ENCODE data around the gene CAVIN2.

The CAVIN2 gene

DNA sequence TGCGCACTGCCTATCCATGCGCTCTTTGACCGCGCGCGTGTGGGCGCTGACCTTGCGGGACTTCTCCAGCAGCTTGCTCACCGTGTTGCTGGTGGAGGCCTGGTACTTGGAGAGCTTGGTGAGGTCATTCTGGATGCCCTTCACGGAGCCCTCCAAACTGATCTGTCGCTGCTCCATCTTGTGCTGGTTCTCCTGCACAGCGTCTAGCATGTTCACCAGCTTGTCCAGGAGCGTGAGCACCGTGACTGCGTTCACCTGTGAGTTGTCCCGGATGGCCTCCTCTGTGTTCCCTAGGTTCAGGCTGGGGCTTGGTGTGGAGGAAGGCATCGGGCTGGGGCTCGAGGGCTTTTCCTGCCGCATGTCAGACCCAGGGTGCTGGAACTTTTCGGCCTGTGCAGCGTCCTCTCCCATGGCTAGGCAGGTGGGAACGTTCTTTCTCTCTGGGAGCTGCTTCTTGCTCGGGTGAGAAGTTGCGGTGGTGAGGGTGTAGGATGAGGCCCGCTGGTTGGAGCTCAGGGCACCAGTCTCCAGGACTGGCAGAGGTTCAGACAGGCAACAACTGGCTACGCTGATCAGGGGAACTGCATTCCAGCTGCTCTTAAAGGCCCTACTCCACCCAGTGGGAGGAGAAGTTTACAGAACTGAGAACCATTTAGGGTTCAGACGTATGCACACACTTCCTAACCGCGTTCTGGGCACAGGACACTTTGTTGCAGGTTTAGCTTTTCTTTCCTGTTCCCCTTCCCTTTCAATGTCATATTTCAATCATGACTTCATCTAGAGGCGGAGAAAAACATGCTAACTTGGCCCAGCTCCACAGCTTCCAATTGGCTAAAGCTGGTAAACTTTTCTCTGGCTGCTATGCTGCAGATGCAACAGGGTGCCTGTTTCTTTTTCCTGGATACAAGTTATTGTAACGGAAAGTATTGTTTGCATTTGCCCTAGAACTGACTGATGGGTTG, at the start of gene CAVIN2:
TSS of gene CAVIN2 (minus strand) at position 574 of the 962 bp plus-strand sequence. CDS start at position 411, 163 bp downstream.
- no peak for DNase-seq

DNA sequence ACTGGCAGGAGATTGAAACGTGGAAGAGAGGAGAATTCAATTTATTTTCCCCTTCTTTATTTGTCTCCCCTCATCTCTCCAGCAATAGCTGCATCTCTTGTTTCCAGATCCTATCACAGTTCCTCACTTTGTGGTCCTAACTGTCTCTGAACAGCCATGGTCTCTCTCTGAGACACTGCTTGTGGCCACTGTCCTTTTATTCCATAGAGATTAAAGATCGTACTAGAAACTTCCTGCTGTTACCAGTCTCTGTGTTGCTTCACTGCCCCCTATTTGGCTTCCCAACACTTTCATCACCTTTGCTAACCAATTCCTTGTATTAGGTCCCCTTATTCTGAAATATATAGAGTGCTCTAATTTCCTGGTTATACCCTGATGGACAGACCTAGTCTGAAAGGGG, 48.9 kb upstream of the CAVIN2 start:
- DNase-seq, result no peak

DNA sequence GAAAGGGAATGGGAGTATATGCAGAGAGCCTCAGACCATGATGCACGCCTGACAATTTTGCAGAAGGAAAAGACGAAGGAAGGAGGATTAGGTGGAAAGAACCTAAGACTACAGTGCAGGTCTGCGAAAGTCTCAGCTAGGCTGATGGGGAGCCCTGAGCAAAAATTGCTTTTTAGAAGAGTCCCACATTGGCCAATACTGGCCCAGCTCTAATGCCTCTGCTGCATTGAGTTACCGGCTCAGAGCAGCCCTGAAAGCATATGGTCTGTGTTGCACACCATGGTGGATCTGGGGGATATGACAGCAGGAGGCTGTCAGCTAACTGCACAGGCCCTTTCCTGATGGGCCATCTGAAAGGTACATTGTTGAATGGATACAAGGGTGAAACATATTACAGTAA, 48.3 kb upstream of the CAVIN2 start:
- no peak for DNase-seq

DNA sequence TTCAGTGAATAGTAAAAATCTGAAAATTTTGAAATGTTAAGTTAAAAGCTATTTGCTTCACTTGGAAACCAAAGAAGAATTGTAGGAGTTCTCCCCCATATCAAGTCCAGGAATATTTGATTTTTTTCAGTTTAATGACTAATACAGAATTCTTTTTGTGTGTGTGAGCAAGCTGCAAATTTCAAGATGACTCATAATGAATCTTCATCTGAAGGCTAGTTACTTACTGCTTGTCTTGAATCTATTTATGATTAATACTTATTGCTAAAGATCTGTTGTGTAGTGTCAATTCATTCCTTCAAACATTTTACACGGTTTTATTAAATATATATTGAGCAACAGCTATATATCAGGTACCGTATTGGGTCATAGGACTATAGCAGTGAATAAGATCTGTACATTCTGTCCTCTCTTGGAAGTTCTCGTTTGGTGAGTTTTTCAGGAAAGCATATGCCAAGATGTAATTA, 47.8 kb upstream of the CAVIN2 start:
- DNase-seq, result no peak

DNA sequence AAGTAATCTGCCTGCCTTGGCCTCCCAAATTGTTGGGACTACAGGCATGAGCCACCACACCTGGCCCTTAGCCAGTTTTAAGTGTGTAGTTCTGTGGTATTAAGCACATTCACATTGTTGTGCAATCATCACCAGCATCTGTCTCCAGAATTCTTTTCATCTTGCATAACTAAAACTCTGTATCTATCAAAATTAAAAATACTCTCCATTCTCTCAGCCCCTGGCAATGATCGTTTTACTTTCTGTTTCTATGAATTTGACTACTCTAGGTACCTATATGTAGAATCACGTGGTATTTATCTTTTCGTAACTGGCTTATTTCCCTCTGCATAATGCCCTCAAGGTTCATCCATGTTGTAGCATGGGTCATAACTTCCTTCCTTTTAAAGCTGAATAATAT, 45.5 kb upstream of the CAVIN2 start:
- DNase-seq, result no peak

DNA sequence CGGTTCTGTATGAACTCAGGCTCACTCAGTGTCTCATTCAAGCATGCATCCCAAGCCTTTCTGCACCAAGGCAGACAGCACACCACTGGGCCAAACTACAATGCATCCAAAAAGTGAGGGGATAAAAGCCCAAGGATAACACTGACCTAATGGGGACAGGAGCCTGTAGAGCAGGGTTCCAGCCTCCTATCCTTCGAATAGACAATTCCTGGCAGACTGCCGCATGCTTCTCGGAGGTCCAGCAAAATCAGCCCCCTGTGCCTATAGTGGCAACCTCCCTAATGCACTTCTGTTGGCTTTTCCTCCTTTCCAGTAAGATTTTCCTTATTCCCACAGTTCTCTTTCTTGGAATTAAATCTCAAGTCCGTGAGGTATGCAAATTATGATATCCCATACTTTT, 44.8 kb upstream of the CAVIN2 start:
- DNase-seq, result no peak

GRCh38 chr2:191889931-191890330, 43.0 kb upstream of the CAVIN2 start:
- no peak for DNase-seq

- no peak for DNase-seq
These were observed 41.7 kb upstream of the CAVIN2 start for GRCh38 chr2:191888400-191889166.

GRCh38 chr2:191885650-191886049, 38.8 kb upstream of the CAVIN2 start:
- DNase-seq, result no peak

DNA sequence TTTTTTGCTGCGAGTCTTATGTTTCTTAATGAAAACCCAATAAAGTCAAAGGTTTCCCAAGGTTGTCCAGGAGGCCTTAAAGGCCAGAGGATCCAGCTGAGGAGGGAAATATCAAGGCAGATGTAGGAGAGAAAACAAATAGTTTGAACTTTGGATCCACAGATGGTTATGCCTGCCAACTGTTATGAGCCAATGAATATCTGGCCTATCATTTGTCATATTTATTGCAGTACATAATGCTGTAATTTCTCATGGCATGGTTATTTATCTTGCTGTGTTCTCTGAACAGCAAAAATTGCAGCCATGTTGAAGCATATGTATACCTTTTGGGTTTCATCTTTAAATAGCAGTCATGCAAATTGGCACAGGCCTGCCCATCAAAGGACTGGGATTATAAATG, 38.2 kb upstream of the CAVIN2 start:
- no peak for DNase-seq

DNA sequence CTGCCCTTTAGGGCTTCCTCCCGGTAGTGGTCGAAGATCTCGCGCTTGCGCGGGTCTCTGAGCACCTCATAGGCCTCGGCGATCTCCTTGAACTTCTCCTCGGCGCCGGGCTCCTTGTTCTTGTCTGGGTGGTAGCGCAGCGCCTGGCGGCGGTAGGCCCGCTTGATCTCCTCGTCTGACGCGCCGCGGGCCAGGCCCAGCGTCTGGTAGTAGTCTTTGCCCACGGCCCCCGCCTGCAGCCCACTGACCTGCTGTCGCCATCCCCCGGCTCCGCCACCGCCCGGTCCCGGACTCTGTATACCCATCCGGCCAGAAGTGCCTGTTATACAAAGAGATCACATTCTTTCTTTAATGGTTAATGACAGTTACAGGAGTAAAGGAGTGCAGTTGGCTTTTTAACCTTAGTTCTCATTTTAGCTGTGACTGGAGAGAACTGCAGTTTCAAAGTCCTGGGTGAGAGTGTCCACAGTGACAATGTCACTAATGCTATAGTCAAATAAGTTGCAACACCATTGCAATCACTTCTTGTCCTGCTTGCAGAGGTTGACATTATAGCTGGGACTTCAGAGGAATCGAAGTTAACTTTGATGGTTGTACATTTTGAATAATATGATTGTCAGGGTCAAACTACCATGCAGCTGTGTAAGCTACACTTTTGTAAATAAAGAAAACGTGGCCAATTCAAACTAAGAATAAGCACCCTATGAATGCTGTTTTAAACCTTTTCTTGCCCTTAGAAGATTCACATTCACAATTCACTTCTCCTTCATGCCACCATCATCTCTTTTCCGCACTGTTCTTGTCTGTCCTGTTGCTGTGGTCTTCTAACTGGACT, 35.3 kb upstream of the CAVIN2 start:
- no peak for DNase-seq

- no peak for DNase-seq
These were observed 31.8 kb upstream of the CAVIN2 start for GRCh38 chr2:191878548-191879279.

DNA sequence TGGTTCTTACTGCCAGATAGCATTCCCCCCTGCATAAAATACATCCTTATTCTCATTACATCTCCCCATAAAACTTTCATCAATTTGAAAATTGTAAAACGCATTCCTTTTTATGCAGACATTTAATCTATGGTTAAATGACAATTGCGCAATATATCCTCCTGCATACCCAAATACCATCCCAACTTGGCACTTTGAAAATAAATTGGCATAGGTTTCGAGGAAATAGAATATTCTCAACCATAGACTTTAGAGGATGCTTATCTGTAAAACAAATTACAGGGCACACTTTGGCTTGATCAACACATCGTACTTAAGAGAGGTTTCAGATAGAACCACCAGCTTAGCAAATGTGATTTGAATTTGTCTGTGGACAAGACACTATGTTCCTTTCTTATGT, 31.0 kb upstream of the CAVIN2 start:
- no peak for DNase-seq

GRCh38 chr2:191875859-191876258, 29.0 kb upstream of the CAVIN2 start:
- no peak for DNase-seq

DNA sequence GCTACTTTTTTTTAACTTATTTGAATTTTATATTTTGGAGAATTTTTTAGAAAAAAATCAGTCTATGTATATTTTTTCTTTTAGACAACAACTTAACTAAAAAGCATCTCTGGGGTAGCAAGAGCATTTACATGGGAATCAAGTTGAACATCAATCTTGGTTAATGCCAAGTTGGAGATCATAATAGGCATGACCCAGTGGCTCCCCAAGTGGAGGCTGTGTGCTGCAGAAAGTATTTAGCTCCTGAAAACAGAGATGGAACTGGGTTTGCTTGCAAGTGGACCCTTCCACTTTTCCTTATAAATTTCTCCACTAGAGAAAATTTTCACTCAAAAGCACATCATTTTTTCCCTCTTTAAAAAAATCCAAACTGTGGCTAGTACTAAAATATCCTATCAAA, 23.9 kb upstream of the CAVIN2 start:
- no peak for DNase-seq

- no peak for DNase-seq
These were observed 22.9 kb upstream of the CAVIN2 start for GRCh38 chr2:191869781-191870180.

DNA sequence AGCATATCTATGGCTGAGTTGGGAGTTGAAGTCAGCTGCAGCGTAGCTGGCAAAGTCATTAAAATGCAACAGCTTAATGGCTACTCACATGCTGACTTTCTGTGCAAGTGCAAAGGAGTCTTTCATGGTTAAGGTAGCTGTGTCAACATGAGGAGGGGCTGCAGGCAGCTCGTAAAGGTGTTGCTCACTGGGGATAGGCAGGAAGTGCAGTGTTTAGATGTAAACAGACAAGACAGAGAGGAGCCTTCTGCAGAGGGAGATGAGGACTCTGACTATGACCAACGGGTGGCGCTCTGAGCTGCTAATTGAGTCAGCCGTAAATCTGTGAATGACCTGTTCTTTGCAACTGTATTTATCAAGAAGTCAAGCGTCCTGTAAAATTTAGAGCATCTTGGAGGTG, 22.3 kb upstream of the CAVIN2 start:
- no peak for DNase-seq

GRCh38 chr2:191867507-191867847, 20.6 kb upstream of the CAVIN2 start:
- DNase-seq, result no peak

DNA sequence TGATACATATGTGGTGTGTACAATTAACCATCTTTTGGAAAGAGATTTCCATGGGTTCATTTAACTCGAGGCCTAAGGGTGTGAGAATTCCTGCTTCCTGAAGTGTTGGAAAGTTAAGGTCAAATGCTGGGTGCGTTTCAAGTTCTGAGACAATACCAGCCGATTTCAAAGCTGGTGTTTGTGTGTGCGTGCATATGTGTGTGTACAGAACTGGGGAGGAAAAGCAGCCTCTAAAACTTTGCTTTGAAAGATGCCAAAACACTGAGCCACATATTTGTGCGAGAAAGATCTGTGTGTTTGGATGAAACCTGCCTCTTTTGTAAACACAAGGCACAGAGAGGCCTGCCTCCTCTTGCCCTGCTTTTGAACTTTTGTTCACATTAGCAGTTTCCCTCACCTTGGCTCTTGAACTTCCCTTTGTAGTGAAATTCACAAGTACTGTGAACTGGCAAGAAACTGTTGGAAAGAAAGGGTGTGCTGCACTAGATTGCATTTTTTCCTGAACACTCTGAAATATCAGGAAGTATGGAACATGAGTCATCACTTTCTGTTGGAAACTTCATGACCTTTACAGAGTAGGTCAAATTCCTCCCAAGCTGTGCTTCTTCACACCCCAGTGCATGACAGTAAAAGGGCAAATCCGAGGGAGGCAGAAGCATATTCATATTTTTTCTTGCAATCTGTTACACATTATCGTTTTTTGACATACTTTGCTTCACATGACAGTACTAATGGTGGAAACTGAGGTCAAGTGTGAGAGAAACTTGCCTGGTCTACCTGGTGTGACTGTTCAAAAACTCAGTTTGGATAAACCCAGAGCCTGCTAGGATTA, 20.0 kb upstream of the CAVIN2 start:
- DNase-seq, result no peak

DNA sequence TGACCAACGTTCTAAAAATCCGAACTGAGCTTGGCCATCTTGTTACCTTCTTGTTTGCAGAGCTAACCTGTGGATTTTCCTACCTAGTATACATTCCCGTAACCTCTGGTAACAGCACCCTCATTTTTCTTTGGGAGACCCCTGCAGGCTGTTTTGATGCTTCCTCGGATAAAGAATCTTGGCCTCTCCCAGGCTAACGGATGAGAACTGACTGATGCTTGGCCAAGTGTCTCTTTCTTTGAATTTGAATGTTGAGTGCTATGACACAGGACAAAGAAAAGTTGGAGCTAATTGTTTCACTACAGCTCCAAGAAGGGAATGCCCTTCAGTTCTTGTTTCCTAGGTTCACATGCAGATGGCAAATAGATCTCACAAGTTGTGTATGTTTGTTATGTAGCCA, 19.3 kb upstream of the CAVIN2 start:
- no peak for DNase-seq

DNA sequence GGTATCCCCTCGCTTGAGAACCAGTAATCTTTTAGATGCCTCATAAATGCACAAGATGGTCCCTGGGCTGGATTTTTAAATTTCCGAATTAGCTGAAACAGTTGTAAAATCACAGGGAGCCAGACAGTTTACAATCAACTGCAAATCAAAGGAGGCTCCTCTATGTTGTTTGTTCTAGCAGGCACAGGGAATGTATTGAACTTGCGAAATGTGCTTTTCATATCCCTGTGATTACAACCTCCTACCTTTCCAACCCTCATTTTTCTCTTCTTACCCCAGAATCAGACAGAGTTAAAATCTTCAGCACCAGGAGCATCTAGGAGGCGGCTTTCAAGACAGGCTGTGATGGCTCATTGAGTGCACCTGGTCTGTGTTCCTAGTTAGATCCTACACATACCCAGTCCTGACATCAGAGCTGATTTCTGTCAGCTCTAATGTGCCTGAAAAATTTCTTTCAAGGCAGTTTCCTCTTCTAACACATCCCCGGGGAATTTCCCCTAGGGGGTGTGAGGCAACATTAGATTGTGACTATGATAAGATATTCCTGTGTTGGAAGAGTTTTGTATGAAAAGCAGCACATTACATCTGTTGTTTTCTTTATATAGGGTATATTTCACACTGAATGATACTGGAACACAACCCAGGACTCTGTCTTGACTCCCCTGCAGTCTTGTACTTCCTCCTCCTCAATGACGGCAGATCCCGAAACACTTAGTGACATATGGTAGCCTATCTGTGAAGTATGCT, 17.9 kb upstream of the CAVIN2 start:
- DNase-seq, result no peak

All from activated T-cell treated with anti-CD3 and anti-CD28 coated beads for 4 hours (primary cell).